Retinal pigment epithelial cell (primary cell): Measurements from ENCODE around the gene B2M.
"Not testable (repeated sequence)": the region's sequence is repeated elsewhere in the genome, so short reads cannot be mapped to it uniquely, and the experiment has no call there.

Experiments used
- DNase-seq: peaks from one replicate; pipeline ENCODE4 v3.0.0-alpha.2; 2010; ENCODE audit warnings: low read depth
- H3K4me3 ChIP-seq: 2 replicates; pipeline ENCODE4 v1.5.1; 2011; ENCODE audit warnings: mild to moderate bottlenecking, low read length, control low read depth, moderate library complexity
- TF ChIP-seq, protein P1 (sequence below): conservative IDR thresholded peaks from 2 replicates; pipeline ENCODE4 v1.5.1; 2011; ENCODE audit warnings: low read depth, low read length, control low read depth, inconsistent platforms

B2M gene

DNA sequence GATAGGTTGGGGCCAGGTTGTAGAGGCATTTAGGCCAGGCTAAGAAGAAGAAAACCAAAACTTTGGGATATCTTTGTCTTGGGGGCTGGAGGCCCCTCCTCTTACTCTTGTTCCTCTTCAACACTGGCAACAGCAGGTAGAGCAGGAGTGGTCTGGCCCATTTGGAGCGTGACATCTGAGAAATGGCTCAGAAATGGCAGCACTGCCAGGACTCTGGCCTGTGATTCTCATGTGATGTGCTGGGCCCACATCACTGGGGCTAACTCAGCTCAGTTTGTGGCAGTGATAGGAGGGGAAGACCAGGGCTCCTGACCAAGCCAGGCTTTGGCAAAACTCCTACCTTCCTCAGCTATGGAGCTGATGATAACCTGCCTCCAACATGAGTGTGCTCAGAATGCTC lies 18.7 kb upstream of the B2M start:
- DNase-seq, result no peak
- no peak overlapping the region for H3K4me3 ChIP-seq
- TF ChIP-seq, protein P1, sequence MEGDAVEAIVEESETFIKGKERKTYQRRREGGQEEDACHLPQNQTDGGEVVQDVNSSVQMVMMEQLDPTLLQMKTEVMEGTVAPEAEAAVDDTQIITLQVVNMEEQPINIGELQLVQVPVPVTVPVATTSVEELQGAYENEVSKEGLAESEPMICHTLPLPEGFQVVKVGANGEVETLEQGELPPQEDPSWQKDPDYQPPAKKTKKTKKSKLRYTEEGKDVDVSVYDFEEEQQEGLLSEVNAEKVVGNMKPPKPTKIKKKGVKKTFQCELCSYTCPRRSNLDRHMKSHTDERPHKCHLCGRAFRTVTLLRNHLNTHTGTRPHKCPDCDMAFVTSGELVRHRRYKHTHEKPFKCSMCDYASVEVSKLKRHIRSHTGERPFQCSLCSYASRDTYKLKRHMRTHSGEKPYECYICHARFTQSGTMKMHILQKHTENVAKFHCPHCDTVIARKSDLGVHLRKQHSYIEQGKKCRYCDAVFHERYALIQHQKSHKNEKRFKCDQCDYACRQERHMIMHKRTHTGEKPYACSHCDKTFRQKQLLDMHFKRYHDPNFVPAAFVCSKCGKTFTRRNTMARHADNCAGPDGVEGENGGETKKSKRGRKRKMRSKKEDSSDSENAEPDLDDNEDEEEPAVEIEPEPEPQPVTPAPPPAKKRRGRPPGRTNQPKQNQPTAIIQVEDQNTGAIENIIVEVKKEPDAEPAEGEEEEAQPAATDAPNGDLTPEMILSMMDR, result no peak

DNA sequence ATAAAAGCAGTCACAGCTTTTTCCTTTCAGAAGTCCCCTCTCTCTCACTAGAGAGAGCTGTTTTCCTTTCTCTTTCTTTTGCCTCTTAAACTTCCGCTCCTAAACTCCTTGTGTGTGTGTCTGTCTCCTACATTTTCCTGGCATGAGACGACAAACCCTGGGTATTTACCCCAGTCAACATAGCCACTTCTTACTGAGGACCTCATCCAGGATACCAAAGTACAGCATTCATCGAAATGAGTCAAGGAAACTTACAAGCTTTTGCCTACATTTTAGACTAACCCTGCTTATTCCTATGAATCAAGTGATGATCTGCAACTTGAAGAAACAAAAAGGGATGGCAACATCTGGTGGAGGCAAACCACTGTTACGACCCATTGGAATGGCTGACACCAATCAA lies 16.9 kb upstream of the B2M start:
- TF ChIP-seq, protein P1, result no peak
- DNase-seq, result no peak
- no peak overlapping the region for H3K4me3 ChIP-seq

DNA sequence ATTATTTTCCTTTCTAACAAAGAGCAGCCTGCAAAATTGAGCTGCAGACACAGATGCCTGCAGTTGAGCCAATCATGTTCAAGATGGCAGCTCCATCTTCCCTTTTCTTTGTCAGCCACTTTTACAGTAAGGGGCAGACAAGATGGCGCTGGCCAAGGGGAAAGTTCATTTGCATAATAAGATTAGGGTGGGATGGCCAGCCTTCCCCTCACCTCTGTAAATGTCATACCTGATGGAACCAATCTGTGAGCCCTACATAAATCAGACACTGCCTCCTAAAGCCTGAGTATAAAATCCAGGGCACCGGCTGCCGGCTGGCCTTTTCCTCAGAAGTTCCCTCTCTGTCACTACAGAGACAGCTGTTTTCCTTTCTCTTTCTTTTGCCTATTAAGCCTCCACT lies 16.0 kb upstream of the B2M start:
- TF ChIP-seq, protein P1, result no peak
- no peak for DNase-seq
- no peak overlapping the region for H3K4me3 ChIP-seq

DNA sequence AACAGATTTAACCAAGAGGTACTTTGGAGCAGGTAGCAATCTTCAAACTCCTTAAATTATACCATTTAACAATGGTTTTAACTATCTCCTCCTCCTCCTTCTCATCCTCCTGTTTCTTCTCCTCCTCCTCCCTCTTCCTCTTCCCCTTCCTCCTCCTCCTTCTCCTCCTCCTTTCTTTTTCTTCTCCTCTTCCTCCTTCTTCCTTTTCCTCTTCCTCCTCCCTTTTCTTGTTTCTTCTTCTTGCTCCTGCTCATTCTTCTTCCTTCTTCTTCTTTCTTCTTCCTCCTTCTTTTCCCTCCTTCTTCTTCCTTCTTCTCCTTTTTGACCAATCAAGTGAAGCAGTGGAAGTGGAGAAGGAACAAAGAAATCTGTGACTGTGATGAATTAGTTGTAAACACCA lies 14.3 kb upstream of the B2M start:
- TF ChIP-seq, protein P1, result no peak
- no peak for DNase-seq
- H3K4me3 ChIP-seq, result no peak overlapping the region

DNA sequence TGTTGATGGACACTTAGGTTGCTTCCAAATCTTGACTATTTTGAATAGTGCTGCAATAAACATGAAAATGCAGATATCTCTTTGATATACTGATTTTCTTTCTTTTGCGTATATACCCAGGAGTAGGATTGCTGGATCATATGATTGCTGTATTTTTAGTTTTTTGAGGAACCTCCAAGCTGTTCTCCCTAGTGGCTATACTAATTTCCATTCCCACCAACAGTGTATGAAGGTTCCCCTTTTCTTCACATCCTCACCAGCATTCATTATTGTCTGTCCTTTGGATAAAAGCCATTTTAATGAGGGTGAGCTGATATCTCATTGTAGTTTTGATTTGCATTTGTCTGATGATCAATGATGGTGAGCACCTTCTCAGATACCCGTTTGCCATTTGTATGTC lies 12.7 kb upstream of the B2M start:
- TF ChIP-seq, protein P1, result no peak
- no peak overlapping the region for H3K4me3 ChIP-seq
- DNase-seq, result no peak

DNA sequence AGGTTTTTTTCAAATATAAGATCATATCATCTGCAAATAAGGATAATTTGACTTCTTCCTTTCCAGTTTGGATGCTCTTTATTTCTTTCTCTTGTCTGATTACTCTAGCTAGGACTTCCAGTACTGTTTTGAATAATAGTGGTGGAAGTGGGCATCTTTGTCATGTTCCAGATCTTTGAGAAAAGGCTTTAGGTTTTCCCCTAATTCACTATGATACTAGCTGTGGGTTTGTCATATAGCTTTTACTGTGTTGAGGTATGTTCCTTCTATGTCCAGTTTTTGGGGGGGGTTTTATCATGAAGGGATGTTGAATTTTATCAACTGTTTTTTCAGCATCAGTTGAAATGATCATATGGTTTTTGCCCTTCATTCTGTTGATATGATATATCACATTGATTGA lies 10.6 kb upstream of the B2M start:
- not testable (repeated sequence) for DNase-seq, H3K4me3 ChIP-seq

DNA sequence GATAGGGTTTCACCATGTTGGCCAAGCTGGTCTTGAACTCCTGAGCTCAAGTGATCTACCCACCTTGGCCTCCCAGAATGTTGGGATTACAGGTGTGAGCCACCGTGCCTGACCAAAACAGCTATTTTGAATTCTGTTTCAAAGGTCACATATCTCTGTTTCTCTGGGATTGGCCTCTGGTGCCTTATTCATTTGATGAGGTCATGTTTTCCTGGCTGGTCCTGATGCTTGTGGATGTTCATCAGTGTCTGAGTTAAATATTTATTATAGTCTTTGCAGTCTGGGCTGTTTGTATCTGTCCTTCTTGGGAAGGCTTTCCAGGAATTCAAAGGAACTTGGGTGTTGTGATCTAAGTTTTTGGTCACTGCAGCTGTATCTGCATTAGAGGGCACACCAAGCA lies 5.3 kb upstream of the B2M start:
- H3K4me3 ChIP-seq, result no peak overlapping the region
- TF ChIP-seq, protein P1, result no peak
- DNase-seq, result no peak

DNA sequence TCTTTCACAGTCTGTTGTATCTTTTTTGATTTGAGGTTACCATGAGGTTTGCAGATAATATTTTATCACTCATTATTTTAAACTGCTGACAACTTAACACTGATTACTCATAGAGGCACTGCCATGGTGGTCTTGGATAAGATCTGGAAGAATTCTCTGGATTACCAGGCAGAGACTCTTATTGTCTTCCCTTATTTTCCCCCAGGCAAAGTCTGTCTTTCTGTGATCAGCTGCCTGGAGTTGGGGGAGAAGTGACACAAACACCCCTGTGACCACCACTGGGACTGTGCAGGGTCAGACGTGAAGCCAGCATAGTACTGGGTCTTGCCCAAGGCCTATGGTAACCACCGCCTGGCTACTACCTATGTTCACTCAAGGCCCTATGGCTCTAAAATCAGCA lies 4.9 kb upstream of the B2M start:
- no peak for DNase-seq
- TF ChIP-seq, protein P1, result no peak
- H3K4me3 ChIP-seq, result no peak overlapping the region
